PC-3 (cell line): Measurements from ENCODE around the gene ACCS.

ENCODE experiments used
- CTCF ChIP-seq: fragments of 300-600 bp; sonication (generic); conservative IDR thresholded peaks from 2 replicates; pipeline ENCODE4 v1.5.1; 2017; ENCODE audit warnings: antibody characterized with exemption, low read depth, mild to moderate bottlenecking, low read length
- EZH2 ChIP-seq: fragments of 300-600 bp; sonication (generic); IDR thresholded peaks from one replicate; pipeline ENCODE4 v1.6.1; 2017; ENCODE audit warnings: antibody characterized with exemption, mild to moderate bottlenecking, low read length; ENCODE audit not compliant: unreplicated experiment
- EZH2phosphoT487 ChIP-seq: fragments of 300-600 bp; sonication (generic); IDR thresholded peaks from 2 replicates; pipeline ENCODE4 v1.6.1; 2018; ENCODE audit warnings: mild to moderate bottlenecking, antibody characterized with exemption, low read length, borderline replicate concordance

- TF ChIP-seq EZH2 (no peak), CTCF (no peak), EZH2phosphoT487 (no peak)
Measured at GRCh38 chr11:44078794-44079193, 12.7 kb downstream of the ACCS start.
